Putamen (tissue), 1 donor: ENCODE results near the gene NTRK3.

Source experiments
- DNase-seq: peaks from one replicate; pipeline ENCODE4 v3.0.0-alpha.2; 2016; ENCODE audit warnings: low spot score

Gene NTRK3

DNA sequence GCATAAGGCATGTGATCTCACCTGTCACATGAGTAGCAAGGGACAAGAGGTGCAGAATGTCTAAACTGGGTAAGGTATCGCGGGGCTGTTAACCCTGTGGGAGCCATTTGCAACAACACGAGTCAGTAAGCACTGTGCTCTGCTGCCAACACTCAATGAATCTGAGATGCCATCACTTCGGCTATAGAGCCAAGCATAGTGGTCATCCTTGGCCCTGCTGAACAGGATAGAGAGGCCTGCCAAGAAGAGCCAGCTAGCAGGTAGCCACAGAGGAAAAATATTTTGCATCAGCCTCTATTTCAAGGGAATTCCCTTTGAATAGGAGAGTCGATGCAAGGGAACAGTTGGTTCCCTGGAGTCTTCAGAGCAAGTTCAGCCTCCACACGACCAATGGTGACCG, 137.8 kb downstream of the NTRK3 start:
- no peak for DNase-seq

- DNase-seq = no peak
Measured at GRCh38 chr15:88118035-88118434, 138.5 kb downstream of the NTRK3 start.

DNA sequence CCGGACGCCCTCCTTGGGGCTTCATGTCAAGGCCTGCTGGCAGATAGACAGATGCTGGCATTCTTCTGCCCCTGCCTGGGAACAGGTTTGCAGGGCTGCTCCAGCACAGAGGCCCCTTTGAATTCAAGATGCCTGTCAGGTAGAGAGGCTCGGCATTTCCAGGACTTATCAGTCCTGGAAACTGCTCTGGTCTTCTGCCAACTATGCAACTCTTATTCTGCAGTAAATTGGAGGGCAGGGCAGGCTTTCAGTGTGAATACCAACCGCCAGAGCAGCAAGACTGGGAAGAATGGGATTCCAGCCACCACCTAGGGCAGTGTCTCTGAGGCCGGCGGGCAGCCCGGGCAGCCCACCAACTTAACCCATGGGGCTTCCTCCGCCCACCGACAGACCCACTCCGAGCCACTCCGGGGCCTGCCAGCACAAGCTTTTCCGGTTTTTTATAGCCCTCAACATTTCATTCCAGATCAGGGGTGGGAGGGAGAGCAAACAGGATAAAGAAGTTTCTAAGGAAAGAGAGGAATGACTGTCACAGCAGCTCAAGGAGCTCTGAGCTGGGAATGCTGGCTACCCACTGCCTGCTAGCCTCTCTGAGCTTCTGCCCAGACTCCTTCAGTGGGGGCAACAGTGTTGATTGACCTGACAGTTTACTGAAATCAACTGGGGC, 140.9 kb downstream of the NTRK3 start:
- no peak for DNase-seq

DNA sequence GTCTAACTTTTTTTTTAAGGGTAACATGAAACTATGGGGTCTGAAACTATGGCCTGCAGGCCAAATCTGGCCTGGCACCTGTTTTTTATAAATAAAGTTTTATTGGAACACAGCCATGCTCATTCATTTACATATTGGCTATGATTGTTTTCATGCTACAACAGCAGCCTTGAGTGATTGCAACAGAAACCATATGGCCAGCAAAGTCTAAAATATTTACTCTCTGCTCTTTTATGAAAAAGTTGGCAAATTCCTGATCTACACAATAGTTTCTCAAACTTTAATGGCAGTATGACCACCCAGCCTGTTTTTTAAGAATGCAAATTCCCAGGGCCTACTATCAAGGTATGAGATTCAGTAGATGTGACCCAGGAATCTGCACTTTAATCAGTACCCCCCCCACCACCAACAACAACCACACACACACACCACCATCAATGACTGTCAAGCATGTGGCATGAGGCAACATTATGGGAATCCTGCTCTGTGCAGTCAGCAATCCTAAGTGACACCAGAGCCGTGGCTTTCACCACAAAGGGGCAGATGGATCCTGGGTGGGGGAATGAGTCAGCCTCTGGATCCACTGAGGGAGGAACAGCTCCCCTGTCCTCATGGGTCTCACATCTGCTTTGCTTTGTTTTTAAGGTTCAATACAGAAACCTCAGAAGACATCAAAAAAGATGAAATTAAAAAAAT, 142.8 kb downstream of the NTRK3 start:
- DNase-seq = no peak

DNA sequence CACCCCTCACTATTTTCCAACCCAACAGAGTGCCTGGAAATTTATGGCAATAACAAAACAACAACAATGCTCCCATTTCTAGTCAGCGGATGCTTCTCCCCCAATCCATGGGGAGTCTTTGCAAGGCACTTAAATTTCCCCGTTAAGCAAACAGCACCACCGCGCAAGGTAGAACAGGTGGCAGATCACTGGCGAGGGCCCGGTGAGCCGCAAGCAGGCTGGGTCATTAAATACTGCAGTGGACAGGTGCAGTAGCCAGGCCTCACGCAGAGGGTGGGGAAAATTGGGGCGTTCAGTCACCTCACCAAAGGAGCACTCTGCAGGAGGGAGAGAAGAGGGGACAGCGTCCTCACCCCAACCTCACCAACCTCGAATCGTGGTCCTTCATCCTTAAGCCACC, 147.5 kb downstream of the NTRK3 start:
- no peak for DNase-seq

GRCh38 chr15:88108477-88108876, 148.1 kb downstream of the NTRK3 start:
- DNase-seq = no peak

GRCh38 chr15:88106074-88106473, 150.5 kb downstream of the NTRK3 start:
- no peak for DNase-seq

DNA sequence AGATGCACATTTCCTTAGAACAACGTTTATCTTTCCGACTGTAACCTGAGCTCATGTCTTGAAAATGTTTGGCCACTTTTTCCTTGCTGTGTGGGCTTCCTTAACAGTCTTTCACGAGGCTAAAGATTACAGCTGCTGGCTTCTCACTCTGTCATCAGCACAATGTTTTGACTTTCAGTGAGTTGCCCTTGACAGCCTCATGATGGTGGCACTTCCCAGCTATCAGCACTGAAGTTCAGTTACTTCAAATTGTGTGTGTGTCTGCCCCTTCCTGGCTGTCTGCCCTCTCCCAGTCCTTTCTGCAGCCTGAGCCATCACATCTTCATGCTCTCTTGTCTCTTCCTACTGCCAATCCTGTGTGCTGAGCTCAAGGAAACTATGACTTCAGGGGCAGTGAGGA, 152.2 kb downstream of the NTRK3 start:
- no peak for DNase-seq

DNA sequence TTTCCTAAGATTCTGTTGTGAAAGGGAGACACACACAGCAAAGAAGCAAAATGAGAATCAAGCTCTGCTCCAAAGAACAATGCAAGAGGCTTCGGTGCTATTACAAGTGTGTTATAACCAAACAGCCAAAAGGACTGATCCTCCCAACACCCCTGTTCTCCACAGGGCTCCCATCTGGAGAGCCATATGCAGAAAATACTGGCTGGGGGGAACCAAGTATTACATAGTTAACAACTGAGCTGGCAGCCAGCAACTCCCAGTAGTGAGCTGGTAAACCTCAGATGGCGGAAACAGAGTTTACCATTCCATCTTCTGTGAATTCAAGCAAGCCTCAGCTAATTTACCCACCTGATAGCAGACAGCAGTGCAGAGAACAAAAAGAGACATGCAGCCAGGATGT, 156.4 kb downstream of the NTRK3 start:
- DNase-seq = no peak

GRCh38 chr15:88098361-88098760, 158.2 kb downstream of the NTRK3 start:
- no peak for DNase-seq

DNA sequence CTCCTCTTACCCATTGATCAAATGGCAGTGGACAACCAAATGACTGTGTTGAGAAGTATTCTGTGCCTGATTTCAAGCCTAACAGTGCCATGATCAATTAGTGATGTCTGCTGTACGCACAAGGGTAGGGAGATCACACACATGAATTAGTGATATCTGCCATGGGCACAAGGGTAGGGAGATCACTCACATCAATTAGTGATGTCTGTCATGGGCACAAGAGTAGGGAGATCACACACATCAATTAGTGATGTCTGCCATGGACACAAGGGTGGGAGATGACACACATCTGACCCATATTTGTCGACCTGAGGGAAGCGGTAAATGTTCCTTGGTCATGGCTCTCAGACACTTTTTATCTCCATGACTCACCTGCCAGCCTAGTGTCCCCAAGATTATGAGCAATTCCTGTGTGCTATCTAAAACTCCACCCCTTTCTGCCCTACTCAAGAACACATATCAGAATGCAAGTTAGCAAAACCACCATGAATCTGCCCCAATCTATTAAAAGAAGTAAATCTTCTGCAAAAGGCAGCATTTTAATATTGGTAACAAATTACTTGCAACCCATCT, 165.0 kb downstream of the NTRK3 start:
- no peak for DNase-seq

DNA sequence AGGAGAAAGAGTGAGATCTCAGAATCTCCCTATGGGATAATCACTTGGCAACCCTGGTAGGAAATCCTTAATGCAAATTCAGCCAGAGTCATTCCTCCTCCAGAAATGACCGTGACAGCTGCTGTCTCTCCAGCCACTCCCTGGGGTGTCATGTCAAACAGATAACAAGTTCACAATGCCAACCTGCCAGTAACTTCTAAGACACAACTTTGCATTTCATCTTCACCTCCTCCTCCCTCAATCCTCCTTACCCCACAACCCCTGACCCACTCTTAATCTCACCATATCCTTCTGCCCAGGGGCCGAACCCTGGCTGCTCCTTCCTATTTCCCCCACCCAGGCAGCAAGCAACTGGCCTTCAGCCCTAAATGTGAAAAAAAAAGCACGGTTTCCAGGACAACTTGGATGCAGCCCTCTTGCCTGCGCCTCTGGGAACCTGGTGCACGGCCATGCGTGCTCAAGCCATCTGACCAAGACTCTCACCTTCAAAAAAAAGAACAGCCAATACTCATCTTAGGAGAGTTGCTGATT, 166.0 kb downstream of the NTRK3 start:
- DNase-seq = no peak

DNA sequence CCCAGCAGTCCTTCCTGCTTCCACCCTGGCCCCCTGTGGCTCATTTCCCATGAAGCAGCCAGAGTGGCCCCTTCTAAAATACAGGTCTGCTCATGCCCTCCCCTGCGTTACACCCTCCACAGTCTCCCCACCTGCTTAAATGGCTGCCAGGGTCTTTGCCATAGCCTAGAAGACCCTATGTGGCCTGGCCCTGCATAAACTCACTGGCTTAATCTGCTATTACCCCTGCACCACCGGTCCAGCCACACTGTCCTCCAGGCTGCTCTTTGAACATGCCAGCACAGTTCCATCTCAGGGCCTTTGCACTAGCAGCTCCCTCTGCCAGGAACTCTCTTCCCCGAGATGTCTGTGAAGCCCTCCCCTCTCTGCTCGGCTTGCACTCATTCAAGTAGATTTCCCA, 166.8 kb downstream of the NTRK3 start:
- DNase-seq = no peak

DNA sequence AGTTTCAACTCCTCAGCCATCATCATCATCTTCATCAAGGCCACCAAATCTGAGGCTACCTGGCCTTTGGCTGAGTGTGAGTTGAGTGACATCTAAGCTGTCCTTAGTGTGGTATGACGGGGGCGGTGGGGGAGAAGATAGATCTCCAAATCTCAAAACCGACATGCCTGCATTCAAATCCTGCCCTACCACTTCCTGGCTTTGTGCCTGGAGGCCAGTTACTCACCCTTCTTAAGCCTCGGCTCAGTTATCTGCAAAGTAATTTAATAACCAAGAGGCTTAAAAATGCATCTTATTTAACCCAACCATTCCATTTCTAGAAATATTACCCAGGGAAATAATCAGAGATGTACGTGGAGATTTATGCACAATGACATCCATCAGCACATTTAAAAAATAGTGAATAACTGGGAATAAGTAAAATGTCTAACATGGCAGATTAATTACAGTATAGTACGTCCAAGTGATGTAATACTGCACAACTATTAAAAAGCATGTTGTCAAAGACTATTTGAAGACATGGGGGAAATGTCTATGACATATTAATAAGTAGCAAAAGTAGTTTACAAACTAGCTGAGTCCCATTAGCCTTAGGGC, 167.4 kb downstream of the NTRK3 start:
- DNase-seq = no peak

- no peak for DNase-seq
Measured at GRCh38 chr15:88083811-88084760, 172.5 kb downstream of the NTRK3 start.

GRCh38 chr15:88080616-88081015, 175.9 kb downstream of the NTRK3 start:
- DNase-seq = no peak

GRCh38 chr15:88077296-88078020, 179.1 kb downstream of the NTRK3 start:
- peak; percentile 70 for DNase-seq

GRCh38 chr15:88076328-88076727, 180.2 kb downstream of the NTRK3 start:
- no peak for DNase-seq

DNA sequence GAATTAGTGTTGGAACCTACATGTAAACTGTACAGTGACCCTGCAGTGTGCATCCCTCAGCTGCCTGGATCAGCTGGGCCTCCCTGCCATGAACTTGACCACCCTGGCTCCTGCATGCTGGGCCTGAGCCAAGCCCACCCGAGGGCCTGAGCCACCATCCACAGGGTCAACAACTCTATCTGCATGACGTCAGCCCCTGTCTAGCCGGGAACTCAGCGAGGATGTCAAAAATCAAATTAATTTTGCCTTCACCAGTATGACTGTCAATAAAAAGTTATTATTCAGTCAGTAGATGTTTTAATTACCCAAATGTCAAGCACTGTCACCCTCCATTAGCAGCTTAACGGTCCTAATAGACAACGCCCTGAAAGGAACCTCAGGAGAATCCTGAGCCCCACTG, 181.4 kb downstream of the NTRK3 start:
- no peak for DNase-seq

- no peak for DNase-seq
Measured at GRCh38 chr15:88074386-88074785, 182.2 kb downstream of the NTRK3 start.

GRCh38 chr15:88073391-88073691, 183.2 kb downstream of the NTRK3 start:
- no peak for DNase-seq
